ENCODE results near the gene CPNE1.

CPNE1 gene

GRCh38 chr20:35643045-35643444, 21.7 kb downstream of the CPNE1 start:
- TF ChIP-seq GATA2 (IDR thresholded peaks at IDR 0.05; ENCODE audit: low read depth, low read length) = no peak
- TF ChIP-seq GATA3 (IDR thresholded peaks at IDR 0.05; ENCODE audit: low read depth, low read length) = no peak

DNA sequence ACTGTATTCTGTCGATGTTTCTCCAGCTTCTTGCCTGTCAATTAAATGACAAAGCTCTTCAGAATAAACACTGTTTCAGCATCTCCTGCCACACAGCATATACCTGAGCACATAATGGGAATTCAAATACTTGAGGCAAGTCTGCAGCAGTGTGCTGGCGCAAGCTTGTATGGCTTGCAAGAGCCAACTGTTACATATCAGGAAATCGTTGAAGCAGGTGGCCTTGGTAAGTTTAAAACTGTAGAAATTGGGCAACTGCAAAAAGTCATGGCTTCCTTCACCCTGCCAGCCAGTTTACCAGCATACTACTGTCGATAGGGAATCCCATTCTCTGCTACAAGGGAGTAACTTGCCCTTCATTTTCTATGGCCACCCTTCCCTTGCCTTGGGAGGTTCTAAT, 23.0 kb downstream of the CPNE1 start:
- TF ChIP-seq GATA2 (IDR thresholded peaks at IDR 0.05; ENCODE audit: low read depth, low read length) = no peak
- TF ChIP-seq GATA3 (IDR thresholded peaks at IDR 0.05; ENCODE audit: low read depth, low read length) = no peak

GRCh38 chr20:35640724-35641123, 24.0 kb downstream of the CPNE1 start:
- no peak for TF ChIP-seq GATA2 (IDR thresholded peaks at IDR 0.05; ENCODE audit: low read depth, low read length)

DNA sequence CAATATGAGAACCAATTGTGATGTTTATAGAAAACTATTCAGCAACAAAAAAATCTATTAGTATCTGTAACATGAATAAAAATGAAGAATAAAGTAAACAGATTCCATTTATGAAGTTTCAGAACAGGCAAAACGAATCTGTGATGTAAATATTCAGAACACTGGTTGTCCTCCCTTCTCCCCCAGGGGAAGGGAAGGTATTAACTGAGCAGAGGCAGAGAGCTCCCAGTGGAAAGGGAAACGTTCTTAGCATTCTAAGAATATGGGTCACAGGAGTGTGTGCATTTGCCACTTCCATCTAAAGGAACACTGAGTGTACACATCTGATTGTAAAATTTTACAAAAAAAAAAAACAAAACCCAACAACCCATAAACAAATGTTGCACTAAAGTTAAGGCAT, 25.9 kb downstream of the CPNE1 start:
- TF ChIP-seq GATA2 (IDR thresholded peaks at IDR 0.05; ENCODE audit: low read depth, low read length) = no peak
- no peak for TF ChIP-seq GATA3 (IDR thresholded peaks at IDR 0.05; ENCODE audit: low read depth, low read length)

DNA sequence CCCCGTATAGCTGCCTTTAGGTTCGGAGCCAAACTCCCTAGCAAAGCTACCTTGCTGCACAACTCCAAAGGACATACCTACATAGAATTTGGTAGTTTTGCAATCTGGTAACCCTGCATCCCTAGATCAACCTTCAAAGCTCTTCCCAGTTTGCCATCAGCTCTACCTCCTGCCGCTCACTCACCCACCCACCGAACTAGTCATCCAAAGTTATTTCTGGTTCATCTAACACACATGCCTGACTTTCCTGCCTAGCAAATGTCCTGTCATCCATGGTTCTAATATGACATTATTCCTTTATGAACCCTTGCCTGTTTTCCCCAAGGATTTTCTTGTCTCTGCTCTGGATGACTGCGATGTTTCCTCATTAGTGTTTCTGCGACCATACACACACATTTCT, 27.4 kb downstream of the CPNE1 start:
- TF ChIP-seq GATA2 (IDR thresholded peaks at IDR 0.05; ENCODE audit: low read depth, low read length) (no peak), GATA3 (IDR thresholded peaks at IDR 0.05; ENCODE audit: low read depth, low read length) (no peak)

DNA sequence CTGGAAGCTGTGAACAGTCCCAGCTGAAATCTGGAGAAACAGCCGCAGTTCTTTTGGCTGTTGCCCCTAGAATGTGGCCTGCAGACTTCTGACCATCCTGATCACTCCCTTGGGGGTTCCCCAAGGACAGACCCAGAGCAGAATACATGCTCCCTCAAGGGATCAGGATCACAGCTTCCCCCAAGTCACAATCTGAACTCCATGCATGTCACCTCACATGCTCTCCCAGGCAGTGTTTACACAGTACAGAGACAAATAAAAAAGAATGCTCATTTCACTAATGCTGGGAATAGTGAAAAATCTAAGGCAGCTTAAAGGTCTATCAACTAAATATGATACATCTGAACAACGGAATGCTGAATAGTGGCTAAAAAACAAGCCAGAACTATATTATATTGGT, 28.6 kb downstream of the CPNE1 start:
- TF ChIP-seq GATA3 (IDR thresholded peaks at IDR 0.05; ENCODE audit: low read depth, low read length) (no peak), GATA2 (IDR thresholded peaks at IDR 0.05; ENCODE audit: low read depth, low read length) (no peak)

DNA sequence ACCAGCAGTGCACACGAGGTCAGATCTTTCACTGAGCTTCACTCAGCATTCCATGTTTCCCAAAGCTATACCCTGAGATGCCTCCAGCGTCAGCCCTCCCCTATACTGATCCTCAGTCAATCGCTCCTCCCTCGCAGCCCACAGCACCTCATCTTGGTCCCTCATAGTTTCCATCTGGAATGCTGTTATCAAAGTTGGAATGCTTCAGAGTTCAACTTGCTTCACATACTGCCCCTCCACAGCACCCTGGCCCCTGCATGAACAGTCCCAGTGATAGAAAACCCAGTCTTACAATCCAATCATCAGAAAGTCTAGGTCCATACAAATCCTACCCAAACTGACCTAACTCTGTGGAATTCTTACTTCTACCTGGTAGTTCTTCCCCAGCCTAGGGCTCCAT, 29.0 kb downstream of the CPNE1 start:
- TF ChIP-seq GATA2 (IDR thresholded peaks at IDR 0.05; ENCODE audit: low read depth, low read length) = no peak
- TF ChIP-seq GATA3 (IDR thresholded peaks at IDR 0.05; ENCODE audit: low read depth, low read length) = no peak

- TF ChIP-seq GATA3 (IDR thresholded peaks at IDR 0.05; ENCODE audit: low read depth, low read length) (no peak), GATA2 (IDR thresholded peaks at IDR 0.05; ENCODE audit: low read depth, low read length) (no peak)
Observed at GRCh38 chr20:35632539-35633115, 32.1 kb downstream of the CPNE1 start.

- TF ChIP-seq GATA2 (IDR thresholded peaks at IDR 0.05; ENCODE audit: low read depth, low read length) (no peak), GATA3 (IDR thresholded peaks at IDR 0.05; ENCODE audit: low read depth, low read length) (no peak)
Observed at GRCh38 chr20:35630636-35631035, 34.1 kb downstream of the CPNE1 start.

DNA sequence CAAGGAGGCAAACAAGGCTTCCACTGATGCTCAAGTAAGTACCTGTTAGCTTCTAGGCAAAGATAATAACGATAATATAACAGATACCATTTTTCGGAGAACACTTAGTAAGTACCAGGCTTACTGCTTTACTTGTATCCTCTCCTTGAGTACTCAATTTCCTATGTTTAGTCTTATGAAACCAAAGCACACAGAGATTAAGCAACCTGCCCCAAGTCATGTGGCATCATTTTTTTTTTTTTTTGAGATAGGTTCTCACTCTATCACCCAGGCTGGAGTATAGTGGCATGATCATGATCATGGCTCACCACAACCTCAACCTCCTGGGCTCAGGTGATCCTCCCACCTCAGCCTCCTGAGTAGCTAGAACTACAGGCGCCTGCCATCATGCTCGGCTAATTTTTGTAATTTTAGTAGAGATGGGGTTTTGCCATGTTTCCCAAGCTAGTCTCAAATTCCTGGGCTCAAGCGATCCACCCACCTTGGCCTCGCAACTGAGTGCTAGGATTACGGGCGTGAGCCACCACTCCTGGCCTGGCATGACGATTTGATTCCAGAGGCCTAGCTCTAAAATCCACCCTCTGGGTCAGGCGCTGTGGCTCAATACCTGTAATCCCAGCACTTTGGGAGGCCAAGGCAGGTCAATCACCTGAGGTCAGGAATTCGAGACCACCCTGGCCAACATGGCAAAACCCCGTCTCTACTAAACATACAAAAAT, 35.1 kb downstream of the CPNE1 start:
- TF ChIP-seq GATA2 (IDR thresholded peaks at IDR 0.05; ENCODE audit: low read depth, low read length) (no peak), GATA3 (IDR thresholded peaks at IDR 0.05; ENCODE audit: low read depth, low read length) (no peak)

- TF ChIP-seq GATA3 (IDR thresholded peaks at IDR 0.05; ENCODE audit: low read depth, low read length) (no peak), GATA2 (IDR thresholded peaks at IDR 0.05; ENCODE audit: low read depth, low read length) (no peak)
Observed at GRCh38 chr20:35627121-35627520, 37.6 kb downstream of the CPNE1 start.

DNA sequence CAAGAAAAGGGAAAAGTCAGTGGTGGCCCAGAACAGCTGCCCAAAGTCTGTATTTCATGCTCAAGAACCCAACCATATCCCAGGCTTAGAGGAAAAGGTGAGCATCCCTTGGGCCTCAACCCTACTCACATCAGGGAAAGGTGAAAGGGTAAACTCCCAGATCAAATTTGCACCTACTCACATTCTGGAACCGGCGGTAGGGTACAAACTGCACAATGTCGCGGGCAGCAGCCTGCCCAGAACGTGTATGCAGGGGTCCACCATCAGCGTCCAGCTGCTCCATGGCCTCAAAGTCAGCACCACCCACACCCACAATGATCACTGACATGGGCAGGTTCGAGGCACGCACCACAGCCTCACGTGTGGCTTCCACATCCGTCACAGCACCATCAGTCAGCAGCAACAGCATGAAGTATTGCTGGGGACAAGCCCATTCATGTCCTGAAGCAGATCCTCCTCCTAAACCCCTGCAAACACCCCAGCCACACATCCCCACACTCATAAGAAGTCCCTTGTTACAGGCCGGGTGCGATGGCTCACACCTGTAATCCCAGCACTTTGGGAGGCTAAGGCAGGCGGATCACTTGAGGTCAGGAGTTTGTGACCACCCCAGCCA, 38.2 kb downstream of the CPNE1 start:
- no peak for TF ChIP-seq GATA3 (IDR thresholded peaks at IDR 0.05; ENCODE audit: low read depth, low read length)
- no peak for TF ChIP-seq GATA2 (IDR thresholded peaks at IDR 0.05; ENCODE audit: low read depth, low read length)

- TF ChIP-seq GATA2 (IDR thresholded peaks at IDR 0.05; ENCODE audit: low read depth, low read length) (no peak), GATA3 (IDR thresholded peaks at IDR 0.05; ENCODE audit: low read depth, low read length) (no peak)
Observed at GRCh38 chr20:35625584-35626385, 38.9 kb downstream of the CPNE1 start.

GRCh38 chr20:35621560-35621946, 43.1 kb downstream of the CPNE1 start:
- TF ChIP-seq GATA3 (IDR thresholded peaks at IDR 0.05; ENCODE audit: low read depth, low read length) (no peak), GATA2 (IDR thresholded peaks at IDR 0.05; ENCODE audit: low read depth, low read length) (no peak)

Measured in SH-SY5Y (cell line).